OCI-LY3 (cell line): ENCODE measurements around the gene MUSTN1.

Source experiments
- CTCF ChIP-seq: fragments of 200-600, 300-600 bp; sonication (generic); IDR thresholded peaks from 2 replicates; pipeline ENCODE4 v1.5.1; 2014; ENCODE audit warnings: antibody characterized with exemption, low read length, low read depth
- EZH2phosphoT487 ChIP-seq: fragments of 200-600 bp; shearing (Covaris generic); IDR thresholded peaks from 2 replicates; pipeline ENCODE4 v1.6.1; 2018; ENCODE audit warnings: antibody characterized with exemption, mixed run types, low read depth

- TF ChIP-seq CTCF (no peak), EZH2phosphoT487 (no peak)
Measured at GRCh38 chr3:52843108-52843865, 8.5 kb upstream of the MUSTN1 start.
